ENCODE data around the gene OSBP.

DNA sequence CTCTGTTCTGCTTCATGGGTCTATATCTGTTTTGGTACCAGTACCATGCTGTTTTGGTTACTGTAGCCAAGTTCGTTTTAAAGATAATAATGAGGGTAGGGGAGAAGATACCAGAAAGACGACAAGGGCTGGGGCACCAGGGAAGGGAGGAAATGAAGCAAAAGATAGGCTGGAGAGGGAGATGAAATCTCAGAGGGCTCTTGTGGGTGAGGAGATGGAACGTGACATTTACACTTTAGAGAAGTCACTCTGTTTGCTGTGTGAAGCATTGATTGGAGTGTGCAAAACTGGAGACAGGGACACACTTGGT, 70.8 kb downstream of the OSBP start:
- TF ChIP-seq, protein P1, sequence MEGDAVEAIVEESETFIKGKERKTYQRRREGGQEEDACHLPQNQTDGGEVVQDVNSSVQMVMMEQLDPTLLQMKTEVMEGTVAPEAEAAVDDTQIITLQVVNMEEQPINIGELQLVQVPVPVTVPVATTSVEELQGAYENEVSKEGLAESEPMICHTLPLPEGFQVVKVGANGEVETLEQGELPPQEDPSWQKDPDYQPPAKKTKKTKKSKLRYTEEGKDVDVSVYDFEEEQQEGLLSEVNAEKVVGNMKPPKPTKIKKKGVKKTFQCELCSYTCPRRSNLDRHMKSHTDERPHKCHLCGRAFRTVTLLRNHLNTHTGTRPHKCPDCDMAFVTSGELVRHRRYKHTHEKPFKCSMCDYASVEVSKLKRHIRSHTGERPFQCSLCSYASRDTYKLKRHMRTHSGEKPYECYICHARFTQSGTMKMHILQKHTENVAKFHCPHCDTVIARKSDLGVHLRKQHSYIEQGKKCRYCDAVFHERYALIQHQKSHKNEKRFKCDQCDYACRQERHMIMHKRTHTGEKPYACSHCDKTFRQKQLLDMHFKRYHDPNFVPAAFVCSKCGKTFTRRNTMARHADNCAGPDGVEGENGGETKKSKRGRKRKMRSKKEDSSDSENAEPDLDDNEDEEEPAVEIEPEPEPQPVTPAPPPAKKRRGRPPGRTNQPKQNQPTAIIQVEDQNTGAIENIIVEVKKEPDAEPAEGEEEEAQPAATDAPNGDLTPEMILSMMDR (IDR thresholded peaks at IDR 0.05; ENCODE audit: insufficient read depth, low read length): no peak
- TF ChIP-seq POLR2AphosphoS5 (IDR thresholded peaks at IDR 0.05; ENCODE audit: low read depth) (no peak), REST (IDR thresholded peaks at IDR 0.05; ENCODE audit: insufficient replicate concordance, low read depth) (no peak), GABPA (IDR thresholded peaks at IDR 0.05; ENCODE audit: low read depth) (no peak)
